Measurements from ENCODE around the gene EID1.
"Not testable (repeated sequence)": the region's sequence is repeated elsewhere in the genome, so short reads cannot be mapped to it uniquely, and the experiment has no call there.

EID1 gene, protein sequence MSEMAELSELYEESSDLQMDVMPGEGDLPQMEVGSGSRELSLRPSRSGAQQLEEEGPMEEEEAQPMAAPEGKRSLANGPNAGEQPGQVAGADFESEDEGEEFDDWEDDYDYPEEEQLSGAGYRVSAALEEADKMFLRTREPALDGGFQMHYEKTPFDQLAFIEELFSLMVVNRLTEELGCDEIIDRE

GRCh38 chr15:48877630-48878595, at the start of gene EID1:
EID1 (plus strand) TSS chr15:48878134; CDS start chr15:48878177, 43 bp downstream.
- H3K36me3 Mint-ChIP-seq (ENCODE audit: low read depth) = peaks cover 33% of the 10 kb centered on the region
- H3K4me3 Mint-ChIP-seq = peak within 1 kb of the TSS; percentile 99
- peak within 1 kb of the TSS; percentile 98 for H3K27ac Mint-ChIP-seq
- peak; percentile 95 for DNase-seq
- H3K9me3 Mint-ChIP-seq = peaks cover 2% of the 10 kb centered on the region
- H3K4me1 Mint-ChIP-seq (ENCODE audit: low read depth) = peaks cover 48% of the 10 kb centered on the region
- H3K27me3 Mint-ChIP-seq = peaks cover 18% of the 10 kb centered on the region

GRCh38 chr15:48828471-48828870, 49.5 kb upstream of the EID1 start:
- no peak for DNase-seq
- peaks cover 6% of the 10 kb centered on the region for H3K4me1 Mint-ChIP-seq (ENCODE audit: low read depth)
- no peaks in the 10 kb centered on the region for H3K36me3 Mint-ChIP-seq (ENCODE audit: low read depth)
- peaks cover 9% of the 10 kb centered on the region for H3K27me3 Mint-ChIP-seq
- no peak overlapping the region for H3K4me3 Mint-ChIP-seq
- peaks cover 10% of the 10 kb centered on the region for H3K9me3 Mint-ChIP-seq
- no peak overlapping the region for H3K27ac Mint-ChIP-seq

DNA sequence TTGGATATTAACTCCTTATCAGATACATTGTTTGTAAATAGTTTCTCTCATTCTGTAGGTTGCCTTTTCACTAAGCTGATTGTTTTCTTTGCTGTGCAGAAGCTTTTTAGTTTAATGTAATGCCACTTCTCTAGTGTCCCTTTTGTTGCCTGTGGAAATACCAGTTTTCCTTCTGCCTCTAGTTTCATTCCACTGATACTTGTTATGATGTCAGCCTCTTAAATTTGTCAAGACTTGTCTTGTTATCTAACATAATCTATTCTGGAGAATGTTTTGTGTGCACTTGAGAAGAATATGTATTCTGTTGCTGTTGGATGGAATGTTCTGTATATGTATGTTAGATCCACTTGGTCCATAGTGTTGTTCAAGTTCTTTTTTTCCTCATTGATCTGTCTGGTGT, 49.0 kb upstream of the EID1 start:
- no peak for DNase-seq
- no peak overlapping the region for H3K4me3 Mint-ChIP-seq
- H3K4me1 Mint-ChIP-seq (ENCODE audit: low read depth) = peaks cover 6% of the 10 kb centered on the region
- H3K27ac Mint-ChIP-seq = no peak overlapping the region
- H3K36me3 Mint-ChIP-seq (ENCODE audit: low read depth) = no peaks in the 10 kb centered on the region
- H3K9me3 Mint-ChIP-seq = peaks cover 15% of the 10 kb centered on the region
- H3K27me3 Mint-ChIP-seq = peaks cover 10% of the 10 kb centered on the region

GRCh38 chr15:48832648-48833047, 45.3 kb upstream of the EID1 start:
- DNase-seq = no peak
- no peak overlapping the region for H3K27ac Mint-ChIP-seq
- no peaks in the 10 kb centered on the region for H3K4me1 Mint-ChIP-seq (ENCODE audit: low read depth)
- H3K4me3 Mint-ChIP-seq = no peak overlapping the region
- peaks cover 32% of the 10 kb centered on the region for H3K27me3 Mint-ChIP-seq
- H3K36me3 Mint-ChIP-seq (ENCODE audit: low read depth) = no peaks in the 10 kb centered on the region
- H3K9me3 Mint-ChIP-seq = peaks cover 15% of the 10 kb centered on the region

- Mint-ChIP-seq H3K27ac (no peak overlapping the region), H3K27me3 (peaks cover 32% of the 10 kb centered on the region), H3K9me3 (peaks cover 15% of the 10 kb centered on the region), H3K4me1 (ENCODE audit: low read depth) (no peaks in the 10 kb centered on the region), H3K36me3 (ENCODE audit: low read depth) (no peaks in the 10 kb centered on the region), H3K4me3 (no peak overlapping the region)
- DNase-seq = no peak
These were observed 44.3 kb upstream of the EID1 start for GRCh38 chr15:48833526-48834239.

GRCh38 chr15:48834756-48835155, 43.2 kb upstream of the EID1 start:
- no peaks in the 10 kb centered on the region for H3K36me3 Mint-ChIP-seq (ENCODE audit: low read depth)
- peaks cover 15% of the 10 kb centered on the region for H3K9me3 Mint-ChIP-seq
- H3K4me3 Mint-ChIP-seq = no peak overlapping the region
- H3K4me1 Mint-ChIP-seq (ENCODE audit: low read depth) = no peaks in the 10 kb centered on the region
- no peak for DNase-seq
- H3K27ac Mint-ChIP-seq = no peak overlapping the region
- H3K27me3 Mint-ChIP-seq = peaks cover 35% of the 10 kb centered on the region

DNA sequence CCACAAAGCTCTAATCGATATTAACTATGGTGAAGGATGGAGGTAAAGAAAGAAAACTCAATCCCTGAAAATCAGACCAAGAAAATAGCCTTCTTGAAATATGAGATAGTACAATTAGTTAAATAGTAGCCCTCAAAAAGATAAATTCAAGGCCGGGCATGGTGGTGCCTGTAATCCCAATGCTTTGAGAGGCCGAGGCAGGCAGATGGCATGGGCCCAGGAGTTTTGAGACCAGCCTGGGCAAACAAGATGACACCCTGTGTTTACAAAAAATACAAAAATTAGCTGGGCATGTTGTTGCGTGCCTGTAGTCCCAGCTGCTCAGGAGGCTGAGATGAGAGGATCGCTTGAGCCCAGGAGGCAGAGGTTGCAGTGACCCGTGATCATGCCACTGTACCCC, 35.4 kb upstream of the EID1 start:
- no peaks in the 10 kb centered on the region for H3K4me1 Mint-ChIP-seq (ENCODE audit: low read depth)
- peaks cover 2% of the 10 kb centered on the region for H3K27me3 Mint-ChIP-seq

DNA sequence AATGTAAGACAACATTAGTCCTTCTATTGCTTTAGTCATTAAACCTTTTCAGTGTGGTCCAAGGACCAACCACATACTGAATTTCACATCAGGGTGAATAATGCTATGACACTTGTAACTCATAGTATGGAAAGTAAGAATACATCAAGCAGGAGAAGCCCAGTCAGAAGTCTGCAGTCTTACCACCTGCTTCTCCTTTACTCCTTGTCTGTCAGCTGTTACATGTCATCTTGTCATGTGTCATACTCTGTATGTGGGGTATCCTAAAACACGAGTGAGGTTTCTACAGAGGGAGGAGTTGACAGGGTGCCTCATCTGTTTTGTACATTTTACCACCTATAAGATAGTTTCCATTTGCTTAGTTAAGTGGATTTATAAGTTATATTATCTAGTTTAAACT, 32.8 kb upstream of the EID1 start:
- no peak for DNase-seq
- Mint-ChIP-seq H3K4me1 (ENCODE audit: low read depth) (no peaks in the 10 kb centered on the region), H3K4me3 (no peak overlapping the region), H3K27ac (no peak overlapping the region), H3K9me3 (no peaks in the 10 kb centered on the region), H3K27me3 (no peaks in the 10 kb centered on the region), H3K36me3 (ENCODE audit: low read depth) (no peaks in the 10 kb centered on the region)

More for the DNA sequence above, 35.4 kb upstream of the EID1 start:
- DNase-seq = no peak
- no peak overlapping the region for H3K4me3 Mint-ChIP-seq
- H3K9me3 Mint-ChIP-seq = no peaks in the 10 kb centered on the region
- no peak overlapping the region for H3K27ac Mint-ChIP-seq
- no peaks in the 10 kb centered on the region for H3K36me3 Mint-ChIP-seq (ENCODE audit: low read depth)

GRCh38 chr15:48850648-48851047, 27.3 kb upstream of the EID1 start:
- no peak overlapping the region for H3K27ac Mint-ChIP-seq
- no peaks in the 10 kb centered on the region for H3K4me1 Mint-ChIP-seq (ENCODE audit: low read depth)
- H3K27me3 Mint-ChIP-seq = peaks cover 11% of the 10 kb centered on the region
- no peak for DNase-seq
- no peaks in the 10 kb centered on the region for H3K9me3 Mint-ChIP-seq
- no peaks in the 10 kb centered on the region for H3K36me3 Mint-ChIP-seq (ENCODE audit: low read depth)
- H3K4me3 Mint-ChIP-seq = no peak overlapping the region

- H3K36me3 Mint-ChIP-seq (ENCODE audit: low read depth) = no peaks in the 10 kb centered on the region
- no peak for DNase-seq
- peaks cover 11% of the 10 kb centered on the region for H3K27me3 Mint-ChIP-seq
- no peaks in the 10 kb centered on the region for H3K4me1 Mint-ChIP-seq (ENCODE audit: low read depth)
- H3K9me3 Mint-ChIP-seq = no peaks in the 10 kb centered on the region
- H3K4me3 Mint-ChIP-seq = no peak overlapping the region
- H3K27ac Mint-ChIP-seq = no peak overlapping the region
These were observed 26.0 kb upstream of the EID1 start for GRCh38 chr15:48851956-48852355.

GRCh38 chr15:48854434-48854833, 23.5 kb upstream of the EID1 start:
- not testable (repeated sequence) for DNase-seq
- peaks cover 16% of the 10 kb centered on the region for H3K27me3 Mint-ChIP-seq

GRCh38 chr15:48855501-48856440, 22.2 kb upstream of the EID1 start:
- no peak for DNase-seq
- Mint-ChIP-seq H3K4me3 (no peak overlapping the region), H3K9me3 (no peaks in the 10 kb centered on the region), H3K27ac (no peak overlapping the region), H3K36me3 (ENCODE audit: low read depth) (no peaks in the 10 kb centered on the region), H3K4me1 (ENCODE audit: low read depth) (peaks cover 6% of the 10 kb centered on the region), H3K27me3 (peaks cover 16% of the 10 kb centered on the region)

More at GRCh38 chr15:48854434-48854833, 23.5 kb upstream of the EID1 start:
- H3K27ac Mint-ChIP-seq; H3K4me3 Mint-ChIP-seq; H3K4me1 Mint-ChIP-seq (ENCODE audit: low read depth); H3K36me3 Mint-ChIP-seq (ENCODE audit: low read depth); H3K9me3 Mint-ChIP-seq: not testable (repeated sequence)

GRCh38 chr15:48856942-48857341, 21.0 kb upstream of the EID1 start:
- Mint-ChIP-seq H3K36me3 (ENCODE audit: low read depth) (no peaks in the 10 kb centered on the region), H3K4me3 (no peak overlapping the region), H3K9me3 (no peaks in the 10 kb centered on the region), H3K27ac (no peak overlapping the region), H3K4me1 (ENCODE audit: low read depth) (peaks cover 7% of the 10 kb centered on the region), H3K27me3 (peaks cover 16% of the 10 kb centered on the region)
- DNase-seq = no peak

DNA sequence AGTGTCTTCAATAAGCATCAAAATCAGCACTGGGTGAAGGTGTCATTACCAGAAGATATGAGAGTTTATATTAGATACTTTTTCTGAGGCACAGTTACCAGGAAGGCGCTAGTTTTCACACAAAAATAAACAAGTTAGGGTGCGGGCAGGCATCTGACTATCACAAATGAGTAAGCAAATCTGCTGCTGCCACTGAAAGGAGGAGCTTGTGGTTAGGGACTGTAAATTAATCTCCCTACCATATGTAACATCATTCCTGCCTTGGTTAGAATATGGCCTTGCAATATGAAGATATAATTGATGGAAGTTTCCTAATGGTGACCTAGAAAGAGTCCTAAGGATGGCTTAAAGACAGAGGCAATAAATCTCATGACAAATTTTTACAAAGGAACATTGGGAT, 19.5 kb upstream of the EID1 start:
- DNase-seq = no peak
- H3K36me3 Mint-ChIP-seq (ENCODE audit: low read depth) = no peaks in the 10 kb centered on the region
- no peak overlapping the region for H3K4me3 Mint-ChIP-seq
- H3K9me3 Mint-ChIP-seq = no peaks in the 10 kb centered on the region
- no peak overlapping the region for H3K27ac Mint-ChIP-seq
- H3K4me1 Mint-ChIP-seq (ENCODE audit: low read depth) = peaks cover 15% of the 10 kb centered on the region
- H3K27me3 Mint-ChIP-seq = peaks cover 14% of the 10 kb centered on the region
